Measurements from ENCODE around the gene SPINK1.

DNA sequence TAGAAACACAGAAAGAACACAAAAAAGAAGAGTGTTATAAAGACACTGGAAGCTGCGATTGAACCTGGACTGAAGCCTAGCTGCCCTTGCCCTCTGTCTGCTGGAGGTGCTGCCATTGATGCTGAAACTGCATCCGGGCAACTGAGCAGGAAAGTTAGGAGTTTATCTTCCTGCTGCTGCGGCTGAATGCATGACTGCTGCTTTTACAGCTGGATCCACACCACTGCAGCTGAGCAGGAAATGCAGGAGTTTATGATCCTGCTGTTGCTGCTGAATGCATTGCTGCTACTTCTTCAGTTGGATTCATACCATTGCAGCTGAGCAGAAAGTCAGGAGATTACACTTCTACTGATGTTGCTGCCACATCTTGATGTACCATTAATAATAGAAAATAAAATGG is 27.1 kb downstream of the SPINK1 start:
- TF ChIP-seq, protein P1, sequence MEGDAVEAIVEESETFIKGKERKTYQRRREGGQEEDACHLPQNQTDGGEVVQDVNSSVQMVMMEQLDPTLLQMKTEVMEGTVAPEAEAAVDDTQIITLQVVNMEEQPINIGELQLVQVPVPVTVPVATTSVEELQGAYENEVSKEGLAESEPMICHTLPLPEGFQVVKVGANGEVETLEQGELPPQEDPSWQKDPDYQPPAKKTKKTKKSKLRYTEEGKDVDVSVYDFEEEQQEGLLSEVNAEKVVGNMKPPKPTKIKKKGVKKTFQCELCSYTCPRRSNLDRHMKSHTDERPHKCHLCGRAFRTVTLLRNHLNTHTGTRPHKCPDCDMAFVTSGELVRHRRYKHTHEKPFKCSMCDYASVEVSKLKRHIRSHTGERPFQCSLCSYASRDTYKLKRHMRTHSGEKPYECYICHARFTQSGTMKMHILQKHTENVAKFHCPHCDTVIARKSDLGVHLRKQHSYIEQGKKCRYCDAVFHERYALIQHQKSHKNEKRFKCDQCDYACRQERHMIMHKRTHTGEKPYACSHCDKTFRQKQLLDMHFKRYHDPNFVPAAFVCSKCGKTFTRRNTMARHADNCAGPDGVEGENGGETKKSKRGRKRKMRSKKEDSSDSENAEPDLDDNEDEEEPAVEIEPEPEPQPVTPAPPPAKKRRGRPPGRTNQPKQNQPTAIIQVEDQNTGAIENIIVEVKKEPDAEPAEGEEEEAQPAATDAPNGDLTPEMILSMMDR (conservative IDR thresholded peaks at IDR 0.05; ENCODE audit: low read length): no peak
- no peak for TF ChIP-seq EZH2phosphoT487 (IDR thresholded peaks at IDR 0.05; ENCODE audit: borderline replicate concordance)

Measured in Loucy (cell line).